ENCODE measurements around the gene FMN1. TPM values are rescaled to one million over a fixed set of nuclear protein-coding genes. Genes with fewer than 3 reads are reported as not detected.
"Not testable (repeated sequence)": the region's sequence is repeated elsewhere in the genome, so short reads cannot be mapped to it uniquely, and the experiment has no call there.

FMN1 gene
- total and polyA plus RNA-seq, 10 of the 15 experiments (the other 5 are each of a cell fraction or from before 2014, with no cell fraction given) = 0.05 to 0.16 (median 0.08) TPM; not detected in 4

DNA sequence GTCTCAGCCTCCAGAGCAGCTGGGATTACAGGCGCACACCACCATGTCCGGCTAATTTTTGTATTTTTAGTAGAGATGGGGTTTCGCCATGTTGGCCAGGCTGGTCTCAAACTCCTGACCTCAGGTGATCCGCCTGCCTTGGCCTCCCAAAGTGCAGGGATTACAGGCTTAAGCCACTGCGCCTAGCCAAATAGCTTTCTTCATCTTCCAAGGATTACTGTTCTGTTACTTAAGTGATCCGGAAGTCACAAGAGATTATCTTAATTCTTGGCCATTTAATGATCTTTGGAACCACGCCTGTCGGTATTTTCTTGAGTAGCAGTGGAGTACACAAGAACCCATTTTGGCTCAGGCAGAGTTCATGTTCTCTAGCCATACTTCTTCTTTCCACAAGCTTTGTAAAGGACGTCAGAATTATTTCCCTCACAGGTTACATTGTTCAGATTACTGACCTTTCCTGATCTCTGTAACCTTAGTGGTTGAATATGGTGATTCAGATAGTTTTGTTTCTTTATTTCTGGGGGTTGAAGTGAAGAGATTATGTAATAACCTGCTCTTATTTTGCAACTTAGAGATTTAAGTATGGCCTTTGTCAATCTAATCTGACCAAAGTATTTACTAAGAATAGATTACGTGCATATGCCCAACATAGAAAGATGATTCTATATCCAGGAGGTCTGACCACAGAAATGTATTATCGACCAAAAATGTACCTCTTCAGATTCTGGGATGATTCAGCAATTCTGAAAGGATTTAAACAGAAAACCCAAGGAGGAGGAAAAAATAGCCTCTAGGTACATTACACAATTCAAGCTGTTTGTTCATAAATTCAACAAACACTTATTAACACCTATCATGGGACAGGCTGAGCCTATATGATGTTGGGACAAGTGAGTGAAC is 344.5 kb downstream of the FMN1 start (continued):
- TF ChIP-seq, protein P1, sequence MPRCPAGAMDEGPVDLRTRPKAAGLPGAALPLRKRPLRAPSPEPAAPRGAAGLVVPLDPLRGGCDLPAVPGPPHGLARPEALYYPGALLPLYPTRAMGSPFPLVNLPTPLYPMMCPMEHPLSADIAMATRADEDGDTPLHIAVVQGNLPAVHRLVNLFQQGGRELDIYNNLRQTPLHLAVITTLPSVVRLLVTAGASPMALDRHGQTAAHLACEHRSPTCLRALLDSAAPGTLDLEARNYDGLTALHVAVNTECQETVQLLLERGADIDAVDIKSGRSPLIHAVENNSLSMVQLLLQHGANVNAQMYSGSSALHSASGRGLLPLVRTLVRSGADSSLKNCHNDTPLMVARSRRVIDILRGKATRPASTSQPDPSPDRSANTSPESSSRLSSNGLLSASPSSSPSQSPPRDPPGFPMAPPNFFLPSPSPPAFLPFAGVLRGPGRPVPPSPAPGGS (IDR thresholded peaks at IDR 0.05; ENCODE audit: borderline replicate concordance, insufficient read depth, low read depth, low read length, poor library complexity, severe bottlenecking) = no peak
- TF ChIP-seq, protein P2, sequence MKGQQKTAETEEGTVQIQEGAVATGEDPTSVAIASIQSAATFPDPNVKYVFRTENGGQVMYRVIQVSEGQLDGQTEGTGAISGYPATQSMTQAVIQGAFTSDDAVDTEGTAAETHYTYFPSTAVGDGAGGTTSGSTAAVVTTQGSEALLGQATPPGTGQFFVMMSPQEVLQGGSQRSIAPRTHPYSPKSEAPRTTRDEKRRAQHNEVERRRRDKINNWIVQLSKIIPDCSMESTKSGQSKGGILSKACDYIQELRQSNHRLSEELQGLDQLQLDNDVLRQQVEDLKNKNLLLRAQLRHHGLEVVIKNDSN (IDR thresholded peaks at IDR 0.05; ENCODE audit: borderline replicate concordance, extremely low read length, insufficient read depth, low read depth, low read length) = no peak
- no peak for TF ChIP-seq POLR2AphosphoS2 (IDR thresholded peaks at IDR 0.05; ENCODE audit: low read depth, low read length)
- no peak for TF ChIP-seq GABPA (IDR thresholded peaks at IDR 0.05; ENCODE audit: low read depth)
- TF ChIP-seq KDM1A (IDR thresholded peaks at IDR 0.05; ENCODE audit: borderline replicate concordance) = no peak

DNA sequence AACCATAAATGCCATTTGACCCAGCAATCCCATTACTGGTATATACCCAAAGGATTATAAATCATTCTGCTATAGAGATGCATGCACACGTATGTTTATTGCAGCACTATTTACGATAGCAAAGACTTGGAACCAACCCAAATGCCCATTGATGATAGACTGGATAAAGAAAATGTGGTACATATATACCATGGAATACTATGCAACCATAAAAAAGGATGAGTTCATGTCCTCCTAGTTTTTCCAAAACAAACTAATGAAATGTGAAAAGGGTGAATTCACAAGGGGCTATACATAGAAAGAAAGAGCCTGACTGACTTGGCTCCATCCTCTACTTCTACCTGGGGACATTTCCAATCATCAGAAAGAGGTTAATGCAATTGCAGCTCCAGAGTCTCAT is 347.8 kb downstream of the FMN1 start:
- BruUV-seq (replicated peaks); H3K4me2 ChIP-seq (ENCODE audit: control insufficient read depth, insufficient read depth); ATAC-seq; H3K27ac ChIP-seq (ENCODE audit: control insufficient read depth, insufficient read depth); H3K9me3 ChIP-seq (replicated peaks; ENCODE audit: control insufficient read depth, insufficient read depth, low read length); intact Hi-C loops (cut with micrococcal nuclease; ENCODE audit: unreplicated experiment); H3K4me3 ChIP-seq; RAD21 ChIA-PET (ENCODE audit: unreplicated experiment); in situ Hi-C loops (cut with MboI); H2AFZ ChIP-seq (ENCODE audit: control insufficient read depth, low read depth, low read length); POLR2A ChIA-PET; DNase-seq (ENCODE audit: low read depth, low spot score); H3K4me1 ChIP-seq (ENCODE audit: control insufficient read depth, insufficient read depth, low read length); H3K79me2 ChIP-seq (ENCODE audit: control insufficient read depth, insufficient read depth, low read length); H4K20me1 ChIP-seq (ENCODE audit: control insufficient read depth, insufficient read depth); H3K36me3 ChIP-seq (ENCODE audit: control insufficient read depth in 2 of 2, insufficient read depth in 2 of 2, low read length in 1 of 2); H3K9ac ChIP-seq (ENCODE audit: control insufficient read depth, insufficient read depth, low read length); H3K27me3 ChIP-seq (replicated peaks in 1 of 2; ENCODE audit: control insufficient read depth in 2 of 2, insufficient read depth in 2 of 2, low read length in 1 of 2); FAIRE-seq: not testable (repeated sequence)
- ChIA-PET CTCF (interaction anchor here (1.4 to 6.6 kb wide), 5 partner anchors 10 to 150 kb away, joined by 3 to 119 read pairs (median 72); no protein-coding TSS in a partner anchor), SMC1A (ENCODE audit: uncharacterized antibody, unreplicated experiment) (interaction anchor here (4.1 to 5.2 kb wide), 2 partner anchors 8 to 13 kb away, joined by 15 to 43 read pairs; no protein-coding TSS in a partner anchor)
- WGBS (ENCODE audit: insufficient coverage, insufficient replicate concordance, low lambda C conversion rate, missing lambda C conversion rate) = 44% methylated on average over 2 of the region's 2 CpGs

All from GM12878 (cell line).